Trophoblast cell (in vitro differentiated cells and primary cell): Measurements from ENCODE around the gene KIRREL3.
A peak's percentile ranks its signal among the peaks of the same experiment; 100 is the strongest.

ENCODE experiments used
- DNase-seq, 2 donors: peaks; one replicate each; pipeline ENCODE4 v3.0.0-alpha.2; 2016
- H2AFZ ChIP-seq: 2 replicates; pipeline ENCODE4 v1.6.1; 2013; ENCODE audit warnings: low read length, moderate library complexity, mild to moderate bottlenecking; ENCODE audit not compliant: insufficient read depth, poor library complexity
- H2AK5ac ChIP-seq: 2 replicates; pipeline ENCODE4 v1.6.1; 2013; ENCODE audit warnings: mild to moderate bottlenecking, low read length
- H2BK120ac ChIP-seq: 2 replicates; pipeline ENCODE4 v1.6.1; 2013; ENCODE audit warnings: low read length, mild to moderate bottlenecking, moderate library complexity; ENCODE audit not compliant: insufficient read depth, poor library complexity
- H2BK12ac ChIP-seq: 2 replicates; pipeline ENCODE4 v1.6.1; 2013; ENCODE audit warnings: mild to moderate bottlenecking, low read length, moderate library complexity
- H2BK5ac ChIP-seq: 2 replicates; pipeline ENCODE4 v1.6.1; 2013; ENCODE audit warnings: low read length, low read depth, moderate library complexity, mild to moderate bottlenecking; ENCODE audit not compliant: poor library complexity
- H3K14ac ChIP-seq: 2 replicates; pipeline ENCODE4 v1.6.1; 2013; ENCODE audit warnings: mild to moderate bottlenecking, low read length
- H3K18ac ChIP-seq: 2 replicates; pipeline ENCODE4 v1.6.1; 2013; ENCODE audit warnings: mild to moderate bottlenecking, low read length
- H3K23ac ChIP-seq: 2 replicates; pipeline ENCODE4 v1.6.1; 2013; ENCODE audit warnings: low read length
- H3K27ac ChIP-seq: 2 replicates; pipeline ENCODE4 v1.5.1; 2013; ENCODE audit warnings: low read depth, mild to moderate bottlenecking, inconsistent platforms, low read length, moderate library complexity
- H3K27me3 ChIP-seq: 2 replicates; pipeline ENCODE4 v1.6.1; 2013; ENCODE audit warnings: inconsistent platforms, mild to moderate bottlenecking, low read length, moderate library complexity; ENCODE audit not compliant: insufficient read depth
- H3K36me3 ChIP-seq, 2 experiments: 1 replicate in 1 of 2; 2 replicates in 1 of 2; pipeline ENCODE4 v1.6.1; 2013; ENCODE audit warnings: low read length in 2 of 2, mild to moderate bottlenecking in 2 of 2, moderate library complexity in 1 of 2; ENCODE audit not compliant: insufficient read depth in 2 of 2, control insufficient read depth in 1 of 2
- H3K4ac ChIP-seq: 2 replicates; pipeline ENCODE4 v1.6.1; 2013; ENCODE audit warnings: low read depth, mild to moderate bottlenecking, low read length, moderate library complexity
- H3K4me1 ChIP-seq, 2 experiments: 1 replicate in 1 of 2; 2 replicates in 1 of 2; pipeline ENCODE4 v1.6.1; 2013; ENCODE audit warnings: low read length in 2 of 2, mild to moderate bottlenecking in 2 of 2, moderate library complexity in 1 of 2; ENCODE audit not compliant: insufficient read depth in 2 of 2, control insufficient read depth in 1 of 2
- H3K4me2 ChIP-seq: 2 replicates; pipeline ENCODE4 v1.6.1; 2013; ENCODE audit warnings: inconsistent platforms, mild to moderate bottlenecking, low read length, moderate library complexity
- H3K4me3 ChIP-seq: 2 replicates; pipeline ENCODE4 v1.5.1; 2013; ENCODE audit warnings: mild to moderate bottlenecking, low read depth, low read length, inconsistent platforms
- H3K79me1 ChIP-seq: one replicate; pipeline ENCODE4 v1.6.1; 2013; ENCODE audit warnings: low read length
- H3K79me2 ChIP-seq: 2 replicates; pipeline ENCODE4 v1.6.1; 2013; ENCODE audit warnings: low read length, mild to moderate bottlenecking; ENCODE audit not compliant: control insufficient read depth, insufficient read depth, poor library complexity
- H3K9ac ChIP-seq: 2 replicates; pipeline ENCODE4 v1.6.1; 2013; ENCODE audit warnings: mild to moderate bottlenecking, low read length
- H3K9me3 ChIP-seq: 2 replicates; pipeline ENCODE4 v1.6.1; 2013; ENCODE audit warnings: low read depth, mild to moderate bottlenecking, control low read depth, inconsistent platforms, low read length; ENCODE audit not compliant: insufficient read depth
- H4K12ac ChIP-seq: 2 replicates; pipeline ENCODE4 v1.6.1; 2013; ENCODE audit warnings: low read depth, mild to moderate bottlenecking, low read length, moderate library complexity
- H4K8ac ChIP-seq: 2 replicates; pipeline ENCODE4 v1.6.1; 2013; ENCODE audit warnings: low read depth, mild to moderate bottlenecking, low read length, moderate library complexity
- H4K91ac ChIP-seq: one replicate; pipeline ENCODE4 v1.6.1; 2013; ENCODE audit warnings: low read depth, mild to moderate bottlenecking, low read length, moderate library complexity
- WGBS: extraction: QIAGEN DNeasy Blood & Tissue Kit; methylation state at CpG from one replicate; pipeline ENCODE4 v1.1.7; 2013; ENCODE audit warnings: missing lambda C conversion rate; ENCODE audit not compliant: insufficient read length, insufficient coverage; ENCODE audit errors: extremely low coverage; 5-methylcytosine and 5-hydroxymethylcytosine counted together

The KIRREL3 gene

DNA sequence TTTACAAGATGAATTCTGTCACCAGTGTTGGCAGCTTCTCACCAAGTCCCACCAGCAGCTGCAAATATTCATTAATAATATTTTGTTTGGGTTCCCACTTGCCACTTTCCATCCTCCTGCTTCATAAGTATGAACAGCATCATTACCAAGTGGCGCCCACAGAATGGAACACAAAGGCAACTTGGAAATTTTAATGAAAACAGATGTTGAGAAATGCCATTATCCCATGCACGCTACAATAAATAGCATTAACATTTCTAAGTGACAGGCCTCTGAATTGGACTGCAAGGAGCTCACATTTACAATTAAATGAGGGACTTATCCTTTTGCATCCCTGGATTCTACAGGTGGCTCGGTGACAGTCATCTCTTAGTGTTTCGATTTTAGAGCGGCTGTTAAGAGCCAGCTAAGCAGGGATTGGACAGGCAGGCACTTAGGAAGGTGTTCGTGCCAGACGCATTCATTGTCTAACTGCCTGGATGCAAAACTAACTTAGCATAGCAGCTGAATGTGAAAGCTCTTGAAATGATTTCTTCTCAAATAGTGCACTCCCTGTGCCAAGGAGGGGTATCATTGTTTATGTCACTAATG lies 170.3 kb downstream of the KIRREL3 start:
- no peak overlapping the region for H3K4me3 ChIP-seq
- H3K4me2 ChIP-seq: no peak overlapping the region
- H4K8ac ChIP-seq: no peak overlapping the region
- H3K18ac ChIP-seq: no peak overlapping the region
- no peak overlapping the region for H2BK5ac ChIP-seq
- H2AFZ ChIP-seq: no peak overlapping the region
- H2BK12ac ChIP-seq: no peak overlapping the region
- H3K14ac ChIP-seq: no peak overlapping the region
- H3K79me2 ChIP-seq: no peaks in the 10 kb centered on the region
- H3K9me3 ChIP-seq: no peaks in the 10 kb centered on the region
- WGBS: no CpG with 5 or more reads among the region's 7 CpGs
- no peak overlapping the region for H2AK5ac ChIP-seq
- no peak overlapping the region for H2BK120ac ChIP-seq
- no peaks in the 10 kb centered on the region for H3K36me3 ChIP-seq
- no peaks in the 10 kb centered on the region for H3K4me1 ChIP-seq
- no peak overlapping the region for H3K4ac ChIP-seq
- H4K91ac ChIP-seq: no peak overlapping the region
- no peaks in the 10 kb centered on the region for H3K79me1 ChIP-seq
- H3K27me3 ChIP-seq: no peaks in the 10 kb centered on the region
- H4K12ac ChIP-seq: no peak overlapping the region
- no peak overlapping the region for H3K27ac ChIP-seq
- H3K23ac ChIP-seq: no peak overlapping the region
- no peak for DNase-seq
- no peak overlapping the region for H3K9ac ChIP-seq

DNA sequence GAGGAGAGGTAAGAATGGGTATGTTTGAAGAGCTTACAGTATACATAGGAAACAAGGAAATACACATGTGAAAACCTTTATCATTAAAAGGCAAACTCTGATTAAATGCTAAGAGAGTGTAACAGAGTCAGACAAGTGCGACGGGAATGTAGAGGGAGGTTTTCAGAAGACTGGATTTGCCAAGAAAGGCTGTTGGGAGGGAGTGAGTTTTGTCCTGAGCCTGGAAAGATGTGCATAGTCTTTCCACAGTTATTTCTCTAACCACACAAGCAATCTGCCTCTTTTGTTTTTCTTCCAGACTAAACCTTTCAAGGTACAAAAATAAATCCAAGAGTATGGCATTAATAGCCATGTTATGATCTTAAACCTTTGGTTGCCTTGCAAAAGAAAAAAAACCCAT lies 170.9 kb downstream of the KIRREL3 start:
- no peak overlapping the region for H3K23ac ChIP-seq
- no peak overlapping the region for H2AK5ac ChIP-seq
- no peak overlapping the region for H2AFZ ChIP-seq
- H4K12ac ChIP-seq: no peak overlapping the region
- H3K79me1 ChIP-seq: no peaks in the 10 kb centered on the region
- H3K4me1 ChIP-seq: no peaks in the 10 kb centered on the region
- H3K4me2 ChIP-seq: no peak overlapping the region
- H3K9ac ChIP-seq: no peak overlapping the region
- H3K18ac ChIP-seq: no peak overlapping the region
- H3K79me2 ChIP-seq: no peaks in the 10 kb centered on the region
- H3K4me3 ChIP-seq: no peak overlapping the region
- no peaks in the 10 kb centered on the region for H3K36me3 ChIP-seq
- no peak overlapping the region for H4K8ac ChIP-seq
- no peak overlapping the region for H2BK120ac ChIP-seq
- DNase-seq: no peak
- no peaks in the 10 kb centered on the region for H3K9me3 ChIP-seq
- no peaks in the 10 kb centered on the region for H3K27me3 ChIP-seq
- H3K27ac ChIP-seq: no peak overlapping the region
- H3K4ac ChIP-seq: no peak overlapping the region
- H4K91ac ChIP-seq: no peak overlapping the region
- H3K14ac ChIP-seq: no peak overlapping the region
- H2BK5ac ChIP-seq: no peak overlapping the region
- WGBS: no CpG with 5 or more reads among the region's 2 CpGs
- H2BK12ac ChIP-seq: no peak overlapping the region

DNA sequence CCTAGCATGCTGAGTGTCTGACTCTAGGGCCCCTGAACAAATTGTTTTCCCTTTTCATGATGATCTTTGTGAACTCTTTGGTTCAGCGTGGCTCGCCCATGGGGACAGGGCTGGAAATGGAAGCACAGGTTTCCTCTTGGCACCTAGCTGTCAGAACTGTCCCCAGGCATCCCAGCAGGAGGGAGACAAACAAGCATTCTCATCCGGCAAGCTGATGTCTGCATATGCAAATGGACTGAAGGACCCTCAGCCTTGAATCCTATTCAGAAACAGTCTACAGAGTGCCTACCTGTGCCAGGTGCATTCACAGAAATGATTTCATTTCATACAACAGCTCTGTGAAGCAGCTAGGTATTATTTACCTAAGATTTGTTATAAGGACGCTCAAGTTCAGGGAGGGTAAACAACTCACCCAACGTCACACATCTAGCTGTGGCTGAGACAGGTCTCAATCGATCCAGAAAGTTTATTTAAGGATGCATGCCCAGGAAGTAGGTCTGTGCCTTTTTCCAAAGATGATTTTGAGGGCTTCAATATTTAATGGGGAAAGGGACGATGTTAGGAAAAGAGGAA lies 176.4 kb downstream of the KIRREL3 start:
- H3K27ac ChIP-seq: no peak overlapping the region
- no peak overlapping the region for H2BK120ac ChIP-seq
- no peaks in the 10 kb centered on the region for H3K27me3 ChIP-seq
- DNase-seq: no peak
- peaks cover 0 to 5% of the 10 kb centered on the region in 2 experiments for H3K4me1 ChIP-seq
- no peak overlapping the region for H2BK5ac ChIP-seq
- H3K9ac ChIP-seq: no peak overlapping the region
- no peak overlapping the region for H4K12ac ChIP-seq
- H3K14ac ChIP-seq: no peak overlapping the region
- no peak overlapping the region for H4K91ac ChIP-seq
- H3K4ac ChIP-seq: no peak overlapping the region
- no peaks in the 10 kb centered on the region for H3K79me2 ChIP-seq
- H3K36me3 ChIP-seq: no peaks in the 10 kb centered on the region
- H3K4me2 ChIP-seq: no peak overlapping the region
- no peak overlapping the region for H2BK12ac ChIP-seq
- H4K8ac ChIP-seq: no peak overlapping the region
- peak overlapping the region; percentile 50 for H3K23ac ChIP-seq
- H3K4me3 ChIP-seq: no peak overlapping the region
- no peak overlapping the region for H2AFZ ChIP-seq
- H2AK5ac ChIP-seq: no peak overlapping the region
- H3K9me3 ChIP-seq: peaks cover 2% of the 10 kb centered on the region
- no peak overlapping the region for H3K18ac ChIP-seq
- 100% methylated on average over 1 of the region's 7 CpGs for WGBS
- no peaks in the 10 kb centered on the region for H3K79me1 ChIP-seq

DNA sequence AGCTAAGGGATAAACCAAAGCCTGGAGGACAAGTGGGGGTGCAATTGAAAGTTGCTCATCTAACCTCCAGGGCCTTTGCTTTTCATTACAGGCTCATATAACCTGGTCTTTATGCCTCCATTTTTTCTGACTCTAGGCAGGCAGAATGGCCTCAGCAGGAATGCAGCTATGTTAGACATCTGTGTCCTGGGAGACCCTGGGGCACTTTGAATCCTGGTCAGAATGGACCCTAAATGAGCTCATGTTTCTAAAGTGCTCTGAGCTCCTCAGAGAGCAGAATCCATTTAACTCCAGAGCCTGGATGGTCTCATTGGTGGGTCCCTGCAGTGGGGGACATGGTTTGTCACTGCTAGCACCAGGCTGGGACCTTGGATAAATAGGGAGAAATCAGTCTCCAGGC lies 177.3 kb downstream of the KIRREL3 start:
- H3K27me3 ChIP-seq: no peaks in the 10 kb centered on the region
- H3K4me1 ChIP-seq: peaks cover 0 to 5% of the 10 kb centered on the region in 2 experiments
- H3K23ac ChIP-seq: no peak overlapping the region
- no peak overlapping the region for H3K4me2 ChIP-seq
- H3K36me3 ChIP-seq: no peaks in the 10 kb centered on the region
- no peak overlapping the region for H3K4ac ChIP-seq
- H2AFZ ChIP-seq: no peak overlapping the region
- no peak overlapping the region for H3K27ac ChIP-seq
- no peaks in the 10 kb centered on the region for H3K79me1 ChIP-seq
- no peak overlapping the region for H3K18ac ChIP-seq
- no peak overlapping the region for H2BK5ac ChIP-seq
- no peak overlapping the region for H4K8ac ChIP-seq
- no peak overlapping the region for H3K14ac ChIP-seq
- no peak overlapping the region for H3K4me3 ChIP-seq
- no peaks in the 10 kb centered on the region for H3K79me2 ChIP-seq
- no peak overlapping the region for H4K91ac ChIP-seq
- H3K9me3 ChIP-seq: peaks cover 2% of the 10 kb centered on the region
- no peak overlapping the region for H2BK120ac ChIP-seq
- H2AK5ac ChIP-seq: no peak overlapping the region
- no peak overlapping the region for H3K9ac ChIP-seq
- H2BK12ac ChIP-seq: no peak overlapping the region
- no peak overlapping the region for H4K12ac ChIP-seq
- DNase-seq: no peak
